GM18508 (cell line): ENCODE data around the gene KATNAL1.
A peak's percentile ranks its signal among the peaks of the same experiment; 100 is the strongest.
"Not testable (repeated sequence)": the region's sequence is repeated elsewhere in the genome, so short reads cannot be mapped to it uniquely, and the experiment has no call there.

Experiments
- ATAC-seq: cut with Tn5 transposase; IDR thresholded peaks from one replicate; pipeline ENCODE4 v1.9.1; 2021; ENCODE audit warnings: moderate number of reproducible peaks; ENCODE audit not compliant: insufficient read depth, unreplicated experiment

The KATNAL1 gene

DNA sequence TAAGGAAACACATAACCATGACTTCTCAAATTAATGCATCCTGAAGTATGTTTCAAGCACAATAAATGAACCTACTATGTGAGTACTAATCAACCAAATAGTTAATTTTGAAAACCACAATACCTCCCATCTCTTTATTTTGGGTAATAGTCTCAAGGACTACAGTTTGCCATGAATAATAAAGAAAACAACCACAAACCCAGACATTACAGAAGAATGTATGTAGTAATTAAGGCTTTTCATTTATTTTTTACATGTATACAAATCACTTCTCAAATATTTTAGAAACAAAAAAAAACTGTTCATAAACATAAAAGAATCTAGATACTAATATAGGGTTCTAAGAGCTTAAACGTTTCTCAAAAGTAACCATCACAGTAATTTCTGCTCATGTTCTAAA lies 6.8 kb downstream of the KATNAL1 start:
- ATAC-seq: no peak

DNA sequence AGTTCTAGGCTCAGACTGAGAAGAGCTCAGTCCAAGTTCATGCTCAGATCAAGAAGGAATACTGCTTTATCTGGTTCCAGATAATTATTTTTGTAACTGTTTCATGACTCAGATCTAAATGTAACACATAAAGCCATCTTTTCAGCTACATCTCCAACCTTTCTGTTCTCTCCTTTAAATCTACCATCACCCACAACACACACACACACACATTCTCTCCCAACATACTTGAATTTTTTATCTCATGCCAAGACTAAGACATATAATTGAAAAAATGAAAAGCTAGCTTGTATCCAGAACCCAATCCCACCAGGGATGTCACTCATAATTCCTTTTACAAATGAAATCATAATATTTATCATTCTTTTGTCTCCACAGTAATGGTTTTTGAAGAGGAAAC lies 7.6 kb downstream of the KATNAL1 start:
- no peak for ATAC-seq

DNA sequence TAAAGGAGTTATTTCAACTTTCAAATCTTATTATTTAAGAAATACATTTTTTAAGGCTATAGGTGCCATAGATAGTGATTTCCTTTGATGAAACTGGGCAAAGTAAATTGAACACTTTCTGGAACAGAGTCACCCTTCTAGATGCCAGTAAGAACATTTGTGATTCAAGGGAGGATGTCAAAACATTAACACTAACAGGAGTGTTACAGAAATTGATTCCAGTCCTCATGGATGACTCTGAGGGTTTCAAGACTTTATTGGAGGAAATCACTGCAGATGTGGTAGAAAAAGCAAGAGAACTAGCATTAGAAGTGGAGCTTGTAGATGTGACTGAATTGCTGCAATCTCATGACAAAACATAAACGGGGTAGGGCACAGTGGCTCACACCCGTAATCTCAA lies 12.2 kb downstream of the KATNAL1 start:
- no peak for ATAC-seq

DNA sequence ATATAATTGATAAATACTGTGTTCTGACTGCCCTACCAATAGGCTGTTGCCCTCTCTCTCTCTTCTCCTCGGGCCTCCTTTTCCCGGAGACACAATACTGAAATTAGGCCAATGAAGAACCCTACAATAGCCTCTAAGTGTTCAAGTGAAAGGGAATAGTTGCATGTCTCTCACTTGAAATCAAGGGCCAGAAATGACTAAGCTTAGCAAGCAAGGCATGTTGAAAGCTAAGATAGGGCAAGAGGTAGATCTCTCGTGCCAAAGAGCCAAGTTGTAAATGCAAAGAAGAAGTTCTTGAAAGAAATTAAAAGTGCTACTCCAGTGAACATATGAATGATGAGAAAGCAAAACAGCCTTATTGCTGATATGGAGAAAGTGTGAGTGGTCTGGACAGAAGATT lies 13.3 kb downstream of the KATNAL1 start:
- ATAC-seq: no peak

DNA sequence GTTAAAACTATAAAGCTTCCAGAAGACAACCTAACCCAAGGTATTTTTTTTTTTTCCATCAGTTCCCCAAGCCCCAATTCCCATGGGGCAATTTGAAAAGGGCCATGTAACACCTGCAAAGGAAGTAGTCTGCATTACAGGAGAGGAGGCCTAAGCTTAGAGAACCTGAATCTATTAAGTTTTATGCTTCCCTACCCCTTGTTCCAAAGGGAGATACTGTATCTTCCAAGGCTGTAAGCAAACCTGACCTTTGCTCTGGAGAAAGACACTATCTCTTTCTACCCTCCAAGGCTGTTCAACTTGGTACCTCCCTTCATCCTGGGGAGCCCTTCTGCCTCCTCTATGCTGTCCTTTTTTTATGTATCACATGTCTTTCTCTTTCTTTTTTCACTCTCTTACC lies 15.0 kb downstream of the KATNAL1 start:
- no peak for ATAC-seq

DNA sequence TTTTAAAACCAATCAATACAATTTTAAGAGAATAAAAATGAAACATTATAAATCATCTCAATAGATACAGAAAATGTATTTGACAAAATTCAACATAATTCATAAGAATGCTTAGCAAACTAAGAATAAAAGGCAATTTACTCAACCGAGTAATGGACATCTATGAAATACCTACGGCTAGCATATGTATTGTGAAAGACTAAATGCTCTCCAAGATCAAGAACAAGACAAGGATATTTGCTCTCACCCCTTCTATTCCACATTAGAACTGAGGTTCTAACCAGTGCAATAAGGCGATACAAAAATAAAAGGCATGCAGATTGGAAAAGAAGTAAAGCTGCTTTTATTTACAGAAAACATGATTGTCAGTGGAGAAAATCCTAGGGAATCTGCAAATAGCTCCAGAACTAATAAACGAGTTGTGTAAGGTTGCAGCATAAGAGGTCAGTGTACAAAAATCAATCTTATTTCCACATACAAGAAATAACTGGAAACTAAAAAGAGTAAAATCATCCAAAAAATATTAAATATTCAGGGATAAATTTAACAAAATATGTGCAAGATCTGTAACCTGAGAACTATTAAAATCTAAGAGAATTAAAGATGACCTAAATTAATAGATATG lies 16.4 kb downstream of the KATNAL1 start:
- no peak for ATAC-seq

DNA sequence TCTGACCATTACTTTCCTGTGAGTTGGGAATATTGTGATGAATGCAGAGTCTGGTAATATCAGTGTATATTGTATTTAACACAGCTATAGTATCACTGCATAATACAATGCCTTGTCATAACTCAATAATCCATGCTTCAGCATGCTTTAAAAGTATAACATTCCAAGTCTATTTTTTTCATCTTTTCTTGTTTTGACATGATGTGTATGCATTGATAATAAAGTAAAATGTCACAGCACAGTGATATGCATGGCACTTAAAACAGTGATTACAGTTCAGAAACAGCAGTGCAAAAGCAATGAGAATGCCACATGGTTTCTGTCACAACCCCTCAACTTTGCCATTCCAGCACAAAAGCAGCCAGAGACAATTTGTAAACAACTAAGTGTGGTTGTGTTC lies 17.8 kb downstream of the KATNAL1 start:
- no peak for ATAC-seq

DNA sequence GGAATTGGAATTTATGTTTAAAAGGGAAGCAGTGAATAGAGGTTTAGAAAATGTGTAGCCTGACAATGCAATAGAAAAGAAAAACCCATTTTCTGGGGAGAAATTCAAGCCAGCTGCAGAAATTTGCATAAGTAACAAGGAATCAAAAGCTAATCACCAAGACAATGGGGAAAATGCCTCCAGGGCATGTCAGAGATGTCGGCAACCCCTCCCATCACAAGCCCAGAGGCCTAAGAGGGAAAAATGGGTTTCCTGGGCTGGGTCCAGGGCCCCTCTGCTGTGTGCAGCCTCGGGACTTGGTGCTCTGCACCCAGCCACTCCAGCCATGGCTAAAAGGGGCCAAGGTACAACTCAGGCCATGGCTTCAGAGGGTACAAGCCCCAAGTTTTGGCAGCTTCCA lies 21.3 kb downstream of the KATNAL1 start:
- not testable (repeated sequence) for ATAC-seq

DNA sequence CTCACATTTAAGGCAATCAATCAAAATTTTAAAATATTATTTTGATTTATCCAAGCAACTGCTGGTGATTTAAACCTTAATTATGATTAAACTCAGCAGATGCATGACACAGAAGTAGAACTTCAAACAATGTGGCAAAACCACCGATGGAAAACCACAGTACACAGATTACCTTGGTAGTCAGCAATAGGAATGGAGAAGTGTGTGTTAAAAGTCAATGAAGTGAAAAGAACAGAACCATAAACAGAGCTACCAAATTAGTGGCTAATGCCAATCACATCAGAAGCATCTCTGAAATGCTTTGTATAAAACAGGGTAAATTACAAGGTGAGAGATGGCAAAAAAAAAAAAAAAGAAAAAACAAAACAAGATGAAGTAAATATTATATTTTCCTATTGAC lies 31.2 kb downstream of the KATNAL1 start:
- ATAC-seq: no peak

DNA sequence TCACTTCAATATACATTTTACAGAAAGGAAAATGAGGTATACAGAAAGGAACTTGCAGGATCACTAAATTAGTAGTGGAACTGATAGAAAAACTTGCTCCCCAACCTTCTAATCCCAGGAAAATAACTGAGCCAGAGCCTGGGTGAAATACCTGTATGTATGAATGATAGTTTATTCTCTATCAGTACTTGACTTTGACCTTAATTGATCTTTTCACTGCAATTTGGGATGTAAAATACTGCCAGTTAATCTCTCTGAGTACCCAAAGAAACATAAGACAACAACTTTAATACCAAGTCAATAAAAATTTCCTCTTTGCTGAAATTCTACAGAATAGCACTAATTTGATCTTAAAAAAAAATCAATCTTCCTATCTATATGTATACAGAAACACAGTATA lies 33.3 kb downstream of the KATNAL1 start:
- no peak for ATAC-seq

DNA sequence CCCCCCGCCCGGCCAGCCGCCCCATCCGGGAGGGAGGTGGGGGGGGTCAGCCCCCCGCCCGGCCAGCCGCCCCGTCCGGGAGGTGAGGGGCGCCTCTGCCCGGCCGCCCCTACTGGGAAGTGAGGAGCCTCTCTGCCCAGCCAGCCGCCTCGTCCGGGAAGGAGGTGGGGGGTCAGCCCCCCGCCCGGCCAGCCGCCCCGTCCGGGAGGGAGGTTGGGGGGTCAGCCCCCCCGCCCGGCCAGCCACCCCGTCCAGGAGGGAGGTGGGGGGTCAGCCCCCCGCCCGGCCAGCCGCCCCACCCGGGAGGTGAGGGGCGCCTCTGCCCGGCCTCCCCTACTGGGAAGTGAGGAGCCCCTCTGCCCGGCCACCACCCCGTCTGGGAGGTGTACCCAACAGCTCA lies 37.3 kb downstream of the KATNAL1 start:
- ATAC-seq: not testable (repeated sequence)

DNA sequence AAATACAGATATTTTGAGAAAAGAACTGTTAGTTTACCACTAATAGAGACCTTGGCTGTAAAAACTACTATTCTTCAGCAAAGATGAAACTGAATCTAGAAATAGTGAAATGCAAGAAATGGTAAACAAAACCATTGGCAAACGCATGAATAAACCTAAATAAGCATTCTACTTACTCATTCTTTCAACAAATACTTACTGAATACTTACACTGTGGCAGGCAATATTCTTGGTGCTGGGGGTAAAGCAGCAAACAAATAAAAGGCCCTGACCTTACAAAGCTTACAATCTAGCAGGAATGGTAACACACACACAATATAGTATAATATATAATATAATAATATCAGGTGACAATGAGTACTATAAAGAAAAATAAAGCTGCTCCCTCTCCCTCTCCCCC lies 38.7 kb downstream of the KATNAL1 start:
- no peak for ATAC-seq

DNA sequence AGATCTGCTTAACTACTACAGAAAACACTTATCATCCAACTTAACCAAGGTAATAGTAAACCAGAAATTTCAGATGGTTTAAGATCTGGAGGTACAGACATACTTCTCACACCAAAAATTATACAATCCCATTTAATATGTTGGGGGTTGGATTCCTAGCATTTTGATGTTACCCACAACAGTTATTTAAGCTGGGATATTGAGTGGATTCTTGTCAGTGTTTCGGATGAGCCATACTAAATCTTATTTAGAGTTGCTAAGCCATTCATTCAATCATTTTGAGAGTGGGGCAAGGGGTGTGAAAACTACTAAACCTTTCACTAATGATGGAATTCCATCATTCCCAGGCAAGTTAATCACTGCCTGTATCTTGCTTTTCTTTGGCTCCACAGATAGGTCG lies 40.6 kb downstream of the KATNAL1 start:
- no peak for ATAC-seq

DNA sequence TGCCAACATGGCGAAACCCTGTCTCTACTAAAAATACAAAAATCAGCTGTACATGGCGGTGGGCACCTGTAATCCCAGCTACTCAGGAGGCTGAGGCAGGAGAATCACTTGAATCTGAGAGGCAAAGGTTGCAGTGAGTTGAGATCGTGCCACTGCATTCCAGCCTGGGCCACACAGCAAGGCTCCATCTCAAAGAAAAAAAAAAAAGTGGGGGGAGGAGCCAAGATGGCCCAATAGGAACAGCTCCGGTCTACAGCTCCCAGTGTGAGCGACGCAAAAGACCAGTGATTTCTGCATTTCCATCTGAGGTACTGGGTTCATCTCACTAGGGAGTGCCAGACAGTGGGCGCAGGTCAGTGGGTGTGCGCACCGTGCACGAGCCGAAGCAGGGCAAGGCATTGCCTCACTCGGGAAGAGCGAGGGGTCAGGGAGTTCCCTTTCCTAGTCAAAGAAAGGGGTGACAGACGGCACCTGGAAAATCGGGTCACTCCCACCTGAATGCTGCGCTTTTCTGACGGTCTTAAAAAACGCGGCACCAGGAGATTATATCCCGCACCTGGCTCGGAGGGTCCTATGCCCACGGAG lies 48.1 kb downstream of the KATNAL1 start:
- not testable (repeated sequence) for ATAC-seq

DNA sequence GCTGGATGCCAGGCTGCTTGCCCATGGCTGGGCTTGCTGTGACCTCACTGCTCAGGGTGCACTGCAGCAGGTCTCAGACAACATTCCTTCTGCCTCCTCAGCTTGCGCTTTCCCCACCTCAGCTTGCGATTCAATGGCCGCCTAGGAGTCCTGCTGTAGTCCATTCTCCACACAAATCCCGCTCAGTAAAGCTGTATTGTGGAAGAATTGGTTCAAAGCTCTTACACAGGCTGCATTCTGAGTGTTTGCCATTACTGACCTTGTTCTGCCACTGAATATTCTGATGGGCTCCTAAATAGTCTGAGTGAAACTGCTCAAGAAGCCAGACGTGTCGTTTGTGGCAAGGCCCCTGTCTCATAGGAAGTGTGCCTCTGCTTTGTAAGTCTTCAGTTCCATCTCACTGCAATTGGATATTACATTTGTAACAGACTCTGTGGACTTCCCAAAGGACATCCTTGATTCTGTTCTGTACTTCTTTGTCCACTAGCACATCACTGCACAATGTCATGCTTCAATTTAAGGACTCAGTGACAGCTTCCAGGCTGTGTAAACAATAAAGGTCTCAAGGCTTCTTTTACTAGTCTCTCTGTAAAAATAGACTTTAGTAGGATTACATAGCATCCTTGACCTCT lies 49.8 kb downstream of the KATNAL1 start:
- ATAC-seq: no peak

DNA sequence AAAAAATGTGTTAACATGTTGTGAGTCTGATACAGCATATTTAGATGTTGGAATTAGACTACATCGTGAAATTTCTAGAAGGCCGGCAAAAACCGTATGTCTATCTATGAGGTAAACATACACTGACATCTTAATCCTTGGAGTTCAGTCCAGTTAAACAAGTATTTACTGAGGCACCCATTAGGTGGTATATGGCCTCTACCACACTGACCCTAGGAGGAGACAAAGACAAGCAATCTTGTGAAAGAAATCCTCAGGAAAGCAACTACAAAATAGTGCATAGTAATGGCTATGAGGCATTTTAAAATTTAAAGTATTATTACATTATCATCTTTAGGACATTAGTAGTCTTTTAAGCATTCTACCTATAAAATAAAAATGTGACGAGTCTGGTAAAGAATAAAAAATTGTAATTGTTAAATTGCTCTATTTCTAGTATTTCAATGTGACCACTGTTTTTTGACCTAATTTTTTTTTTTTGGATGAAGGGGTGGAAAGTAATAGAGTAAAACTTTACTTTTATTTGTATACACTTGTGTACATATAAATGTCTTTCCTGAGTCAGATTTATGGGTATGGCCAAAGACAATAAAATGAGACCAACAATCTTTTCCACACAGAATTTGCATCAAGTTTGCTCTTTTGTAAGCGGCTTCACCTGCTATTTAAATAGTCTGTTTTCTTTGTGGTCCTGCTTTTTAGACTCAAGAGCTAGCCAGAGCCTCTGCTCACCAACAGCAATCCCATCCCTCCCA lies 50.5 kb downstream of the KATNAL1 start:
- no peak for ATAC-seq

DNA sequence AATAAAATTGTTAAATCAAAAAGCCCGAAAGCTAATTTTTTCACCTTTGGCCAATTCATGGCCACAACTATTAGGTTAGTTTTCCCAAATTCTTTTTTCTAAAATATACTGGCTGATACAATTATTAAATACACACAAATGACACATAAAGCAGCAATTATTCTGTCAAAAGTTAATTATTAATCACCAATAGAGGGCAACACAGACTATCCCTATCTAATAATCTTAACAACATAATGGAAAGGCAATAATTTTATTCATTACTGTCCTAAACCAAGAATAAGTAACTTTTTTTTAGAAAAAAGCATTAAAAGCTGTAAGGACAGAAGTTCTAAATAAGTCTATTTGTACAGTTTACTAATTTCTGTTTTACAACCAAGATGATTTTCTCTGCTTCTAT lies 51.7 kb downstream of the KATNAL1 start:
- ATAC-seq: no peak

DNA sequence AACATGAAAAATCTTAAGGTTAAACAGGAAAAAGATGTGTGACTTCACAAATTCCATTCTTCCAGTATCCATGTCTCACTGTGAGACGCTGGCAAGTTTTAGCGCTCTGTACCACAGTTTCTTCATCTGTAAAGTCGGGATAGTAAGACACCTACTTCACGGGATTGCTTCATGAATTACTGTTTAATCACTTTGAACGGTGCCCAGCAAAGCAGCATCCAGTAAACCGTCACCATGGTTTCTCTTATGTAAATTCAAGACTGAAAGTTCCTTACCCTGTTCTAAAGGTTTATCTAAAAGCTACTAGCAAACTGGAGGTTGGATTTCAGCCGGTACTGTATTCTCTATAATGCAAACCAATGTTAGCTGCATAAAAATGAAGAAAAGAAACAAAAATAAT lies 53.5 kb downstream of the KATNAL1 start:
- ATAC-seq: no peak

DNA sequence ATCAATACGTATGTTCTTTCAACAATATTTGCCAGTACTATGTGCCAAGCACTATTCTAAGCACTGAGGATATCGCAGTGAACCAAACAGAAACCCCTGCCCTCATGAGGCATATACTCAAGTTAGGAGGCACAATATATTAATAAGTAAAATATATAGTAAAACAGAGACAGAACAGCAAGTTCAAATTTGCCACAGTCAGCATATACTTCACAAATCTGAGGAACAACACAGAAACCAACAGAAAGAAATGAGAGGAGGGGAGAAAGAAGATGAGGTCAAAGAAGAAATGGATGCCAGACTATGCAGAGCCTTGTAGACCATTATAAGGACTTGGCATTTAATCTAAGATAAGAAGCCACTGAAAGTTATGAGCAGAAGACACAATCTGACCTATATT lies 59.9 kb downstream of the KATNAL1 start:
- ATAC-seq: no peak

DNA sequence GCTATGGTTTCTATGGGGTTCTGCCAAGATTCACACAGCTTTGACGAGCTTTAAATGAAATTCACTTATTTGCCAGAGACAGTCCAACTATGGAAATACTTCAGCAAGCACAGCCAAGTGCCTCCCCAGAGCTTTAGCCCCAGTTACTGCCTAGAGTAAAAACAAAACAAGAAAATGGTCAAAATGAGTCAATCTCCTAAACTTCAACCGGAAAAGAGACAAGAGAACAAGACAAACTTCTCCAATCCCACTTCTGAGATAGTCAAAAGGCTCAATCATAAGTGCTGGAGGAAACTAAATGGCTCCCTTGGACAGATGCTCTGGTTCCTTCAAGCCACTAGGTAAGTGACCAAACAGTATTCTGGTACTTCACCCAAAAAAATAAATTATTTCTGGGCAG lies 65.8 kb downstream of the KATNAL1 start:
- ATAC-seq: peak; percentile 60

DNA sequence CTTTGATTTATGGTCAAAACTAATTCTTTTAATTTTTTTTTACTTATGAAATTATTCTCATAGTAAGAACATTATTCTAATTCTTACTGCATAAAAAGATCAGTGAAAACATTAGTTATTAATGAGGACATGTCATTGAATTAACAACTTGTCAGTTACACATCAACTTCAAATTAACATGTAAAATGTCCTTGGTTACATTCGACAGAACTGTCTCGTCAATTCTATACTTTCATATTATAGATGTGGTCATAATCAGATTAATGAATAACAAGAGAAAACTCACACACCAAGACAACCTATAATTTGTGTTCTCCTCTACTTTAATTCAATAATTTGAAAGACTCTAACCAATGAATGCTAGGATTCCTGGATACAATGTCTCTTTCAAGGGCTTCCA lies 66.7 kb downstream of the KATNAL1 start:
- ATAC-seq: no peak
